Measurements from ENCODE around the gene PLXNB1. TPM values are rescaled to one million over a fixed set of nuclear protein-coding genes. Genes with fewer than 3 reads are reported as not detected.
"Not testable (repeated sequence)": the region's sequence is repeated elsewhere in the genome, so short reads cannot be mapped to it uniquely, and the experiment has no call there.

The PLXNB1 gene
- total and polyA plus RNA-seq, 2 experiments from 2014 or later = 49.0 to 144 TPM

DNA sequence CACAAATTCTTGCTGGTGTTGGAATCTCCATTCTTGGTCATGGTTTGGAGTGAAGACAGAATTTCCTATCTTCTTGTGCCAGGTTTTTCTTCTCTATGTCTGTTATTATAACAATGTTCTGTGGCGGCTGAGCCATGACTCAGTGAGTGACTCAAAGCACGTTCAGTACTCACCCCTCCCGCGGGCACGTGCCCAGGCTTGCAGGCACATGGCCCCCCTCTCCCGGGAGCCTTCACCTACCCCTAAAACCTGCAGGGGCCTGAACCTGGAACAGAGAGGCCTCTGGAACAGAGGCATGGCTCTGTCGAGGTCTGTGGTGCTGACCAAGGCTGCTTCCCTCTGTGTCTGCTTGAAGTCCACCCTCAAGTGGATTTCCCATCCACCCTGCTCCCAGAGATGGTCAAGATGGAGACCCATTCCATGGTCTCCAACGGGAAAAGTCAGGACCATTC, 27.6 kb downstream of the PLXNB1 start:
- no peaks in the 10 kb centered on the region for H3K9me3 Mint-ChIP-seq
- Histone ChIP-seq H3K27me3 (ENCODE audit: insufficient read depth) (no peaks in the 10 kb centered on the region), H2AFZ (no peak overlapping the region), H3F3A (replicated peaks; ENCODE audit: low read depth) (no peaks in the 10 kb centered on the region; the same call in 1 of the 2 replicates), H3K79me2 (replicated peaks; ENCODE audit: insufficient read depth) (no peaks in the 10 kb centered on the region), H3K4me3 (no peak overlapping the region), H3K4me1 (ENCODE audit: insufficient read depth) (no peaks in the 10 kb centered on the region), H4K20me1 (replicated peaks; ENCODE audit: insufficient read depth) (no peaks in the 10 kb centered on the region; the same call in 1 of the 2 replicates), H3K9me2 (ENCODE audit: insufficient read depth) (no peaks in the 10 kb centered on the region), H3K36me3 (ENCODE audit: insufficient read depth) (peaks cover 8% of the 10 kb centered on the region), H3K4me2 (no peak overlapping the region), H3K27ac (ENCODE audit: low read depth) (peak overlapping the region; percentile 56; the same call in 1 of the 2 replicates)
- peaks cover 67% of the 10 kb centered on the region for H3K36me3 Mint-ChIP-seq (ENCODE audit: low read depth)
- TF ChIP-seq ZNF331 (CRISPR knock-in tag; IDR thresholded peaks at IDR 0.05; ENCODE audit: low read depth) (no peak), NANOG (IDR thresholded peaks at IDR 0.05; ENCODE audit: borderline replicate concordance) (no peak), EZH2phosphoT487 (IDR thresholded peaks at IDR 0.05; ENCODE audit: unreplicated experiment) (no peak), JUNB (IDR thresholded peaks at IDR 0.05; ENCODE audit: unreplicated experiment) (no peak), ZNF114 (CRISPR knock-in tag; IDR thresholded peaks at IDR 0.05) (no peak)
- TF ChIP-seq, protein P1, sequence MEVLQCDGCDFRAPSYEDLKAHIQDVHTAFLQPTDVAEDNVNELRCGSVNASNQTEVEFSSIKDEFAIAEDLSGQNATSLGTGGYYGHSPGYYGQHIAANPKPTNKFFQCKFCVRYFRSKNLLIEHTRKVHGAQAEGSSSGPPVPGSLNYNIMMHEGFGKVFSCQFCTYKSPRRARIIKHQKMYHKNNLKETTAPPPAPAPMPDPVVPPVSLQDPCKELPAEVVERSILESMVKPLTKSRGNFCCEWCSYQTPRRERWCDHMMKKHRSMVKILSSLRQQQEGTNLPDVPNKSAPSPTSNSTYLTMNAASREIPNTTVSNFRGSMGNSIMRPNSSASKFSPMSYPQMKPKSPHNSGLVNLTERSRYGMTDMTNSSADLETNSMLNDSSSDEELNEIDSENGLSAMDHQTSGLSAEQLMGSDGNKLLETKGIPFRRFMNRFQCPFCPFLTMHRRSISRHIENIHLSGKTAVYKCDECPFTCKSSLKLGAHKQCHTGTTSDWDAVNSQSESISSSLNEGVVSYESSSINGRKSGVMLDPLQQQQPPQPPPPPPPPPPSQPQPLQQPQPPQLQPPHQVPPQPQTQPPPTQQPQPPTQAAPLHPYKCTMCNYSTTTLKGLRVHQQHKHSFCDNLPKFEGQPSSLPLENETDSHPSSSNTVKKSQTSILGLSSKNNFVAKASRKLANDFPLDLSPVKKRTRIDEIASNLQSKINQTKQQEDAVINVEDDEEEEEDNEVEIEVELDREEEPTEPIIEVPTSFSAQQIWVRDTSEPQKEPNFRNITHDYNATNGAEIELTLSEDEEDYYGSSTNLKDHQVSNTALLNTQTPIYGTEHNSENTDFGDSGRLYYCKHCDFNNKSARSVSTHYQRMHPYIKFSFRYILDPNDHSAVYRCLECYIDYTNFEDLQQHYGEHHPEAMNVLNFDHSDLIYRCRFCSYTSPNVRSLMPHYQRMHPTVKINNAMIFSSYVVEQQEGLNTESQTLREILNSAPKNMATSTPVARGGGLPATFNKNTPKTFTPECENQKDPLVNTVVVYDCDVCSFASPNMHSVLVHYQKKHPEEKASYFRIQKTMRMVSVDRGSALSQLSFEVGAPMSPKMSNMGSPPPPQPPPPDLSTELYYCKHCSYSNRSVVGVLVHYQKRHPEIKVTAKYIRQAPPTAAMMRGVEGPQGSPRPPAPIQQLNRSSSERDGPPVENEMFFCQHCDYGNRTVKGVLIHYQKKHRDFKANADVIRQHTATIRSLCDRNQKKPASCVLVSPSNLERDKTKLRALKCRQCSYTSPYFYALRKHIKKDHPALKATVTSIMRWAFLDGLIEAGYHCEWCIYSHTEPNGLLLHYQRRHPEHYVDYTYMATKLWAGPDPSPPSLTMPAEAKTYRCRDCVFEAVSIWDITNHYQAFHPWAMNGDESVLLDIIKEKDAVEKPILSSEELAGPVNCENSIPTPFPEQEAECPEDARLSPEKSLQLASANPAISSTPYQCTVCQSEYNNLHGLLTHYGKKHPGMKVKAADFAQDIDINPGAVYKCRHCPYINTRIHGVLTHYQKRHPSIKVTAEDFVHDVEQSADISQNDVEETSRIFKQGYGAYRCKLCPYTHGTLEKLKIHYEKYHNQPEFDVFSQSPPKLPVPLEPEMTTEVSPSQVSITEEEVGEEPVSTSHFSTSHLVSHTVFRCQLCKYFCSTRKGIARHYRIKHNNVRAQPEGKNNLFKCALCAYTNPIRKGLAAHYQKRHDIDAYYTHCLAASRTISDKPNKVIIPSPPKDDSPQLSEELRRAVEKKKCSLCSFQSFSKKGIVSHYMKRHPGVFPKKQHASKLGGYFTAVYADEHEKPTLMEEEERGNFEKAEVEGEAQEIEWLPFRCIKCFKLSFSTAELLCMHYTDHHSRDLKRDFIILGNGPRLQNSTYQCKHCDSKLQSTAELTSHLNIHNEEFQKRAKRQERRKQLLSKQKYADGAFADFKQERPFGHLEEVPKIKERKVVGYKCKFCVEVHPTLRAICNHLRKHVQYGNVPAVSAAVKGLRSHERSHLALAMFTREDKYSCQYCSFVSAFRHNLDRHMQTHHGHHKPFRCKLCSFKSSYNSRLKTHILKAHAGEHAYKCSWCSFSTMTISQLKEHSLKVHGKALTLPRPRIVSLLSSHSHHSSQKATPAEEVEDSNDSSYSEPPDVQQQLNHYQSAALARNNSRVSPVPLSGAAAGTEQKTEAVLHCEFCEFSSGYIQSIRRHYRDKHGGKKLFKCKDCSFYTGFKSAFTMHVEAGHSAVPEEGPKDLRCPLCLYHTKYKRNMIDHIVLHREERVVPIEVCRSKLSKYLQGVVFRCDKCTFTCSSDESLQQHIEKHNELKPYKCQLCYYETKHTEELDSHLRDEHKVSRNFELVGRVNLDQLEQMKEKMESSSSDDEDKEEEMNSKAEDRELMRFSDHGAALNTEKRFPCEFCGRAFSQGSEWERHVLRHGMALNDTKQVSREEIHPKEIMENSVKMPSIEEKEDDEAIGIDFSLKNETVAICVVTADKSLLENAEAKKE (CRISPR knock-in tag; IDR thresholded peaks at IDR 0.05) = no peak
- TF ChIP-seq, protein P2, sequence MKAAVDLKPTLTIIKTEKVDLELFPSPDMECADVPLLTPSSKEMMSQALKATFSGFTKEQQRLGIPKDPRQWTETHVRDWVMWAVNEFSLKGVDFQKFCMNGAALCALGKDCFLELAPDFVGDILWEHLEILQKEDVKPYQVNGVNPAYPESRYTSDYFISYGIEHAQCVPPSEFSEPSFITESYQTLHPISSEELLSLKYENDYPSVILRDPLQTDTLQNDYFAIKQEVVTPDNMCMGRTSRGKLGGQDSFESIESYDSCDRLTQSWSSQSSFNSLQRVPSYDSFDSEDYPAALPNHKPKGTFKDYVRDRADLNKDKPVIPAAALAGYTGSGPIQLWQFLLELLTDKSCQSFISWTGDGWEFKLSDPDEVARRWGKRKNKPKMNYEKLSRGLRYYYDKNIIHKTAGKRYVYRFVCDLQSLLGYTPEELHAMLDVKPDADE (IDR thresholded peaks at IDR 0.05) = no peak
- ATAC-seq = no peak
- no peak overlapping the region for H3K27ac Mint-ChIP-seq
- H3K4me3 Mint-ChIP-seq = no peak overlapping the region
- DNase-seq (ENCODE audit: low spot score) = no peak
- H3K27me3 Mint-ChIP-seq (ENCODE audit: insufficient read depth, low read depth, poor library complexity) = peaks cover 7% of the 10 kb centered on the region
- H3K4me1 Mint-ChIP-seq = peaks cover 11% of the 10 kb centered on the region

DNA sequence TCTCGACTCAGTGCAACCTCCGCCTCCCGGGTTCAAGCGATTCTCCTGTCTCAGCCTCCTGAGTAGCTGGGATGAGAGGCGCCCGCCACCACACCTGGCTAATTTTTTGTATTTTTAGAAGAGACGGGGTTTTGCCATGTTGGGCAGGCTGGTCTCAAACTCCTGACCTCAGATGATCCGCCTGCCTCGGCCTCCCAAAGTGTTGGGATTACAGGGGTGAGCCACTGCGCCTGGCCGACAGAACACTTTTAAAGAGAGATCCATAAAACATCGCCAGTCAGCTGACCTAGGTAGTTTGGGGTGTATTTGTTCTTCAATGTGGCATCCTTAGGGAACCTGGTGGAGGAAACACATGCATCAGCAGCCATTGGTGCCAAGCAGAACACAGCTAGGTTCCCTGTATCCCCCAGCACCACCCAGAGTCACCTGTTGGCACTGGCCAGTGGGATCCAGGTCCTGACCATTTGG, 28.4 kb downstream of the PLXNB1 start:
- H3K4me2 ChIP-seq; H3K36me3 ChIP-seq (ENCODE audit: insufficient read depth); H3K4me1 ChIP-seq (ENCODE audit: insufficient read depth); H3K27me3 Mint-ChIP-seq (ENCODE audit: insufficient read depth, low read depth, poor library complexity); DNase-seq (ENCODE audit: low spot score); H4K20me1 ChIP-seq (replicated peaks; ENCODE audit: insufficient read depth); H3K27ac Mint-ChIP-seq; H3K79me2 ChIP-seq (replicated peaks; ENCODE audit: insufficient read depth); H3K9me3 Mint-ChIP-seq; ATAC-seq; H3K4me3 ChIP-seq; H3K27me3 ChIP-seq (ENCODE audit: insufficient read depth); H3K27ac ChIP-seq (ENCODE audit: low read depth); H3F3A ChIP-seq (replicated peaks; ENCODE audit: low read depth); H3K9me2 ChIP-seq (ENCODE audit: insufficient read depth); H3K4me3 Mint-ChIP-seq; H2AFZ ChIP-seq: not testable (repeated sequence)
- peaks cover 60% of the 10 kb centered on the region for H3K36me3 Mint-ChIP-seq (ENCODE audit: low read depth)
- peaks cover 11% of the 10 kb centered on the region for H3K4me1 Mint-ChIP-seq

Data from GM23338 (cell line).